HG03439 (cell line): ENCODE data around the gene CLDN11.

Experiments
- ATAC-seq: cut with Tn5 transposase; IDR thresholded peaks from one replicate; pipeline ENCODE4 v1.9.1; 2021; ENCODE audit warnings: mild to moderate bottlenecking, moderate library complexity; ENCODE audit not compliant: unreplicated experiment

CLDN11 gene

GRCh38 chr3:170426240-170426797 lies 7.7 kb downstream of the CLDN11 start:
- no peak for ATAC-seq

GRCh38 chr3:170428095-170428494 lies 9.4 kb downstream of the CLDN11 start:
- no peak for ATAC-seq

GRCh38 chr3:170429050-170429449 lies 10.4 kb downstream of the CLDN11 start:
- ATAC-seq: peak; percentile 60

- ATAC-seq: no peak
Measured at GRCh38 chr3:170431054-170431453, 12.4 kb downstream of the CLDN11 start.

GRCh38 chr3:170432416-170432815 lies 13.7 kb downstream of the CLDN11 start:
- ATAC-seq: no peak

- ATAC-seq: no peak
Measured at GRCh38 chr3:170436697-170437096, 18.0 kb downstream of the CLDN11 start.

GRCh38 chr3:170437176-170437575 lies 18.5 kb downstream of the CLDN11 start:
- ATAC-seq: no peak

GRCh38 chr3:170437696-170438407 lies 19.2 kb downstream of the CLDN11 start:
- ATAC-seq: no peak

GRCh38 chr3:170438836-170439235 lies 20.2 kb downstream of the CLDN11 start:
- no peak for ATAC-seq

- no peak for ATAC-seq
Measured at GRCh38 chr3:170440344-170440743, 21.7 kb downstream of the CLDN11 start.

GRCh38 chr3:170441412-170441811 lies 22.7 kb downstream of the CLDN11 start:
- ATAC-seq: no peak

- ATAC-seq: no peak
Measured at GRCh38 chr3:170442947-170443346, 24.3 kb downstream of the CLDN11 start.

- ATAC-seq: no peak
Measured at GRCh38 chr3:170443457-170443856, 24.8 kb downstream of the CLDN11 start.

GRCh38 chr3:170448584-170448983 lies 29.9 kb downstream of the CLDN11 start:
- no peak for ATAC-seq

GRCh38 chr3:170450039-170450438 lies 31.4 kb downstream of the CLDN11 start:
- no peak for ATAC-seq

- ATAC-seq: no peak
Measured at GRCh38 chr3:170454509-170454908, 35.8 kb downstream of the CLDN11 start.

- no peak for ATAC-seq
Measured at GRCh38 chr3:170458285-170458684, 39.6 kb downstream of the CLDN11 start.

GRCh38 chr3:170463011-170463410 lies 44.3 kb downstream of the CLDN11 start:
- ATAC-seq: no peak

- ATAC-seq: no peak
Measured at GRCh38 chr3:170465955-170466354, 47.3 kb downstream of the CLDN11 start.

- ATAC-seq: no peak
Measured at GRCh38 chr3:170467007-170467406, 48.3 kb downstream of the CLDN11 start.

GRCh38 chr3:170467571-170468147 lies 49.0 kb downstream of the CLDN11 start:
- no peak for ATAC-seq
